ENCODE data around the gene RAPGEF3.

- peak; percentile 38 for TF ChIP-seq CTCF (IDR thresholded peaks at IDR 0.05)
- TF ChIP-seq EZH2 (IDR thresholded peaks at IDR 0.05; ENCODE audit: borderline replicate concordance, insufficient read depth, low read depth, low read length, poor library complexity, severe bottlenecking), result no peak
Measured at GRCh38 chr12:47797441-47797840, 38.8 kb upstream of the RAPGEF3 start.
